ENCODE results near the gene CDS1.

DNA sequence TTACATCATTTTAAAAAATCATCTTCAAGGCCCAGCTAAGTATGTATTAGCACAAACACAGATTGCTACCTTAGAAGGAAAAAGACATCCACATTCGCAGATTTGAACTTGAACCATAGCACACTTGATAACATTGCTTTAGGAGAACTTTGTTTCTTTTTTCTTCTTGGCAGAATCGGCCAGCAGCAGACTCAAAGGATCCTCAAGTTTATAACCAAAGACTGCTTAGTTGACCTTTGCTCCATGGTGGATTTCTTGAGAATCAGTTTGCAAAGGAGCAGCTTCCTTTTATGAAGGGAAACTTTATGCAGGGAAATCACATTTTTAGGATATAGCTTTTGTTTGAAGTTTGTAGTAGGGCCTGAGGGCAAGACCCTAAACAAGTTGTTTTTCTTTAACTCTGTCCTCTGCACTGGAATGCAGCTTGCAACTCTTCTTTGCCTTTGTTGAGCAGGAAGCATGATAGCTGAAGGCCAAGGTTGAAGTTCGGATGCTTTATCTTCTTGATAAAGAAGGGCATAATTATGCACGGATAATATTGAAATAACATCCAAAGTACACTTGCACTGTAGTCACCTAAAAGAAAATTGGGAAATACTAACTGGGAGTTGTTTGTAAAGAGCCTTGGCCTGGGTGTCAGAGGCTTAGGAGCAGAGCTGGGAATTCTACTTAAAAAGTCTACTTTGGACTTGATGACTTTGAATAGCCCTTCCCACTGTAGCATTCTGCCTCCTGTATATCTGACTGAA is 78.4 kb downstream of the CDS1 start:
- no peak for TF ChIP-seq POLR2A (IDR thresholded peaks at IDR 0.05; ENCODE audit: low read depth)
- TF ChIP-seq, protein P1, sequence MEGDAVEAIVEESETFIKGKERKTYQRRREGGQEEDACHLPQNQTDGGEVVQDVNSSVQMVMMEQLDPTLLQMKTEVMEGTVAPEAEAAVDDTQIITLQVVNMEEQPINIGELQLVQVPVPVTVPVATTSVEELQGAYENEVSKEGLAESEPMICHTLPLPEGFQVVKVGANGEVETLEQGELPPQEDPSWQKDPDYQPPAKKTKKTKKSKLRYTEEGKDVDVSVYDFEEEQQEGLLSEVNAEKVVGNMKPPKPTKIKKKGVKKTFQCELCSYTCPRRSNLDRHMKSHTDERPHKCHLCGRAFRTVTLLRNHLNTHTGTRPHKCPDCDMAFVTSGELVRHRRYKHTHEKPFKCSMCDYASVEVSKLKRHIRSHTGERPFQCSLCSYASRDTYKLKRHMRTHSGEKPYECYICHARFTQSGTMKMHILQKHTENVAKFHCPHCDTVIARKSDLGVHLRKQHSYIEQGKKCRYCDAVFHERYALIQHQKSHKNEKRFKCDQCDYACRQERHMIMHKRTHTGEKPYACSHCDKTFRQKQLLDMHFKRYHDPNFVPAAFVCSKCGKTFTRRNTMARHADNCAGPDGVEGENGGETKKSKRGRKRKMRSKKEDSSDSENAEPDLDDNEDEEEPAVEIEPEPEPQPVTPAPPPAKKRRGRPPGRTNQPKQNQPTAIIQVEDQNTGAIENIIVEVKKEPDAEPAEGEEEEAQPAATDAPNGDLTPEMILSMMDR (IDR thresholded peaks at IDR 0.05): no peak
